ENCODE results near the gene GRID2.

GRID2 gene

GRCh38 chr4:92961881-92962280 lies 658.1 kb downstream of the GRID2 start:
- no peak for DNase-seq (ENCODE audit: low read depth, low spot score)

- no peak for DNase-seq (ENCODE audit: low read depth, low spot score)
Observed at GRCh38 chr4:92962831-92963230, 659.1 kb downstream of the GRID2 start.

- DNase-seq (ENCODE audit: low read depth, low spot score) = no peak
Observed at GRCh38 chr4:92968556-92968955, 664.8 kb downstream of the GRID2 start.

- DNase-seq (ENCODE audit: low read depth, low spot score) = no peak
Observed at GRCh38 chr4:92968996-92969395, 665.2 kb downstream of the GRID2 start.

GRCh38 chr4:92969650-92970379 lies 666.0 kb downstream of the GRID2 start:
- DNase-seq (ENCODE audit: low read depth, low spot score) = no peak

- DNase-seq (ENCODE audit: low read depth, low spot score) = no peak
Observed at GRCh38 chr4:92970996-92971395, 667.2 kb downstream of the GRID2 start.

GRCh38 chr4:92988301-92988700 lies 684.5 kb downstream of the GRID2 start:
- no peak for DNase-seq (ENCODE audit: low read depth, low spot score)

- no peak for DNase-seq (ENCODE audit: low read depth, low spot score)
Observed at GRCh38 chr4:92992758-92993157, 689.0 kb downstream of the GRID2 start.

- no peak for DNase-seq (ENCODE audit: low read depth, low spot score)
Observed at GRCh38 chr4:92994727-92995126, 691.0 kb downstream of the GRID2 start.

- no peak for DNase-seq (ENCODE audit: low read depth, low spot score)
Observed at GRCh38 chr4:92996533-92996932, 692.8 kb downstream of the GRID2 start.

- no peak for DNase-seq (ENCODE audit: low read depth, low spot score)
Observed at GRCh38 chr4:93000910-93001309, 697.1 kb downstream of the GRID2 start.

GRCh38 chr4:93002240-93002639 lies 698.5 kb downstream of the GRID2 start:
- DNase-seq (ENCODE audit: low read depth, low spot score) = no peak

- DNase-seq (ENCODE audit: low read depth, low spot score) = no peak
Observed at GRCh38 chr4:93016350-93016749, 712.6 kb downstream of the GRID2 start.

GRCh38 chr4:93018243-93018642 lies 714.5 kb downstream of the GRID2 start:
- DNase-seq (ENCODE audit: low read depth, low spot score) = no peak

GRCh38 chr4:93018806-93019205 lies 715.0 kb downstream of the GRID2 start:
- no peak for DNase-seq (ENCODE audit: low read depth, low spot score)

- DNase-seq (ENCODE audit: low read depth, low spot score) = no peak
Observed at GRCh38 chr4:93029769-93030168, 726.0 kb downstream of the GRID2 start.

GRCh38 chr4:93030670-93031069 lies 726.9 kb downstream of the GRID2 start:
- no peak for DNase-seq (ENCODE audit: low read depth, low spot score)

GRCh38 chr4:93031431-93032098 lies 727.8 kb downstream of the GRID2 start:
- DNase-seq (ENCODE audit: low read depth, low spot score) = no peak

GRCh38 chr4:93042746-93043145 lies 739.0 kb downstream of the GRID2 start:
- DNase-seq (ENCODE audit: low read depth, low spot score) = no peak

- no peak for DNase-seq (ENCODE audit: low read depth, low spot score)
Observed at GRCh38 chr4:93053140-93053539, 749.4 kb downstream of the GRID2 start.

GRCh38 chr4:93061826-93062225 lies 758.1 kb downstream of the GRID2 start:
- DNase-seq (ENCODE audit: low read depth, low spot score) = no peak

GRCh38 chr4:93063325-93063724 lies 759.6 kb downstream of the GRID2 start:
- no peak for DNase-seq (ENCODE audit: low read depth, low spot score)

GRCh38 chr4:93065790-93066189 lies 762.0 kb downstream of the GRID2 start:
- no peak for DNase-seq (ENCODE audit: low read depth, low spot score)

All from ELF-1 (cell line).